ENCODE data around the gene PIK3C2G.

PIK3C2G gene

GRCh38 chr12:18361433-18361832 lies 100.1 kb downstream of the PIK3C2G start:
- Histone ChIP-seq H3K4me3 (ENCODE audit: severe bottlenecking) (no peak overlapping the region), H3K27me3 (ENCODE audit: insufficient read depth, poor library complexity, severe bottlenecking) (no peaks in the 10 kb centered on the region), H3K9me3 (ENCODE audit: severe bottlenecking) (no peaks in the 10 kb centered on the region), H3K36me3 (ENCODE audit: low read depth) (no peaks in the 10 kb centered on the region), H3K27ac (ENCODE audit: poor library complexity, severe bottlenecking) (no peak overlapping the region), H3K4me1 (ENCODE audit: insufficient read depth, poor library complexity, severe bottlenecking) (no peaks in the 10 kb centered on the region)
- DNase-seq (ENCODE audit: low spot score) (no peak), ATAC-seq (ENCODE audit: low read depth) (no peak)
- TF ChIP-seq CTCF (IDR thresholded peaks at IDR 0.05; ENCODE audit: poor library complexity, severe bottlenecking) = no peak

- Histone ChIP-seq H3K9me3 (ENCODE audit: severe bottlenecking) (no peaks in the 10 kb centered on the region), H3K27ac (ENCODE audit: poor library complexity, severe bottlenecking) (no peak overlapping the region), H3K36me3 (ENCODE audit: low read depth) (no peaks in the 10 kb centered on the region), H3K27me3 (ENCODE audit: insufficient read depth, poor library complexity, severe bottlenecking) (no peaks in the 10 kb centered on the region), H3K4me1 (ENCODE audit: insufficient read depth, poor library complexity, severe bottlenecking) (no peaks in the 10 kb centered on the region), H3K4me3 (ENCODE audit: severe bottlenecking) (no peak overlapping the region)
- TF ChIP-seq CTCF (IDR thresholded peaks at IDR 0.05; ENCODE audit: poor library complexity, severe bottlenecking) = no peak
- ATAC-seq (ENCODE audit: low read depth) (no peak), DNase-seq (ENCODE audit: low spot score) (no peak)
These were observed 102.0 kb downstream of the PIK3C2G start for GRCh38 chr12:18363321-18363720.

GRCh38 chr12:18368594-18368993 lies 107.3 kb downstream of the PIK3C2G start:
- no peaks in the 10 kb centered on the region for H3K36me3 ChIP-seq (ENCODE audit: low read depth)
- no peaks in the 10 kb centered on the region for H3K4me1 ChIP-seq (ENCODE audit: insufficient read depth, poor library complexity, severe bottlenecking)
- no peak overlapping the region for H3K27ac ChIP-seq (ENCODE audit: poor library complexity, severe bottlenecking)
- H3K27me3 ChIP-seq (ENCODE audit: insufficient read depth, poor library complexity, severe bottlenecking) = no peaks in the 10 kb centered on the region
- no peaks in the 10 kb centered on the region for H3K9me3 ChIP-seq (ENCODE audit: severe bottlenecking)
- no peak overlapping the region for H3K4me3 ChIP-seq (ENCODE audit: severe bottlenecking)
- DNase-seq (ENCODE audit: low spot score) = no peak
- ATAC-seq (ENCODE audit: low read depth) = no peak
- no peak for TF ChIP-seq CTCF (IDR thresholded peaks at IDR 0.05; ENCODE audit: poor library complexity, severe bottlenecking)

GRCh38 chr12:18373181-18373580 lies 111.9 kb downstream of the PIK3C2G start:
- no peaks in the 10 kb centered on the region for H3K27me3 ChIP-seq (ENCODE audit: insufficient read depth, poor library complexity, severe bottlenecking)
- no peaks in the 10 kb centered on the region for H3K9me3 ChIP-seq (ENCODE audit: severe bottlenecking)
- TF ChIP-seq CTCF (IDR thresholded peaks at IDR 0.05; ENCODE audit: poor library complexity, severe bottlenecking) = no peak
- no peak overlapping the region for H3K27ac ChIP-seq (ENCODE audit: poor library complexity, severe bottlenecking)
- no peaks in the 10 kb centered on the region for H3K36me3 ChIP-seq (ENCODE audit: low read depth)
- DNase-seq (ENCODE audit: low spot score) = no peak
- H3K4me3 ChIP-seq (ENCODE audit: severe bottlenecking) = no peak overlapping the region
- H3K4me1 ChIP-seq (ENCODE audit: insufficient read depth, poor library complexity, severe bottlenecking) = no peaks in the 10 kb centered on the region
- ATAC-seq (ENCODE audit: low read depth) = no peak

- ATAC-seq (ENCODE audit: low read depth) = no peak
These were observed 113.8 kb downstream of the PIK3C2G start for GRCh38 chr12:18375131-18375530.

More at GRCh38 chr12:18375131-18375530, 113.8 kb downstream of the PIK3C2G start:
- Histone ChIP-seq H3K36me3 (ENCODE audit: low read depth) (no peaks in the 10 kb centered on the region), H3K4me1 (ENCODE audit: insufficient read depth, poor library complexity, severe bottlenecking) (no peaks in the 10 kb centered on the region), H3K27me3 (ENCODE audit: insufficient read depth, poor library complexity, severe bottlenecking) (no peaks in the 10 kb centered on the region), H3K9me3 (ENCODE audit: severe bottlenecking) (no peaks in the 10 kb centered on the region), H3K27ac (ENCODE audit: poor library complexity, severe bottlenecking) (no peak overlapping the region), H3K4me3 (ENCODE audit: severe bottlenecking) (no peak overlapping the region)
- no peak for DNase-seq (ENCODE audit: low spot score)
- TF ChIP-seq CTCF (IDR thresholded peaks at IDR 0.05; ENCODE audit: poor library complexity, severe bottlenecking) = no peak
